Measurements from ENCODE around the gene LRMDA. TPM values are rescaled to one million over a fixed set of nuclear protein-coding genes. Genes with fewer than 3 reads are reported as not detected.

LRMDA gene
- total and polyA plus RNA-seq, 2 of the 8 experiments (the other 6 are each of a cell fraction or from before 2014, with no cell fraction given): 0.86 to 2.8 TPM

DNA sequence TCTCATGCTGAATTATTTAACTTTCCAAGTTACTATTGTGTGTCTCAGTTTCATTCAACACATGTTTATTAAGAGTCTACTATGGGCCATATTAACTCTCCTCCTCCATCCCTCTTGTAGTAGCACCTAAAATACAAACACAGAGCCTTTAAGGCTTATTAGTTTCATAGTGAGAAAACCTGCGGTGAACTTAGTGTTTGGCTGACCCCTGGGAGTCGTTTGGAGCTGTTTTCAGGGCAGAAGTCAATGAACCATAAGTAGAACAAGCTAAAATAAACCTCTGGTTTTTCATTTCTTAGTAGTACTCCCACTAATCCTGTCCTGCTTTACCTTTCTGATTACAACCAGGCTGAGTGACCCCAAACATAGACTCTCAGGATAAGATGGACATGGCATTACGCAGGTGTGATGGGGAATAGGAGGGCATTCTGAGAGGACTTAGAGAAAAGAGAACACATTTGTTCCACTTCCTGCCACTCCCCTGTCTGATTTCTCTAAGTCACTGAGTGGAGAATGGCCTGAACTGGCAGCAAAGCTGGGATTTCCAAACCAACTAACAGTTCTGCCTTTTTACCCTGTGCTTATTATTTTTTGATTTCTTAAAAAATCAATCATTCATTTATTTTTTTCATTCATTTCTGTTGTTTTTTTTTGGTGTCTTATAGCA is 74.5 kb downstream of the LRMDA start:
- WGBS, 2 experiments (ENCODE audit: extremely low coverage in 1 of 2, insufficient coverage in 1 of 2, insufficient read length in 1 of 2, insufficient replicate concordance in 2 of 2, low coverage in 1 of 2, low lambda C conversion rate in 2 of 2, missing lambda C conversion rate in 1 of 2): 69% methylated on average over 3 of the region's 3 CpGs; no CpG with 5 or more reads in 1 of the 2 experiments
- H3K36me3 ChIP-seq (ENCODE audit: control insufficient read depth in 2 of 4, insufficient read depth in 4 of 4, low read length in 3 of 4): no peaks in the 10 kb centered on the region

More for the DNA sequence above, 74.5 kb downstream of the LRMDA start:
- no peak overlapping the region for H2AK5ac ChIP-seq (ENCODE audit: low read depth, low read length)
- H3K79me1 ChIP-seq (ENCODE audit: low read depth, low read length): no peaks in the 10 kb centered on the region
- H3K9me3 ChIP-seq (ENCODE audit: insufficient read depth in 2 of 2, low read depth in 1 of 2, low read length in 1 of 2): no peaks in the 10 kb centered on the region
- peaks cover 0 to 4% (median 0%) of the 10 kb centered on the region in 4 experiments; a peak in 2 of 7 replicates for H3K4me1 ChIP-seq (replicated peaks in 1 of 4; ENCODE audit: control insufficient read depth in 3 of 4, insufficient read depth in 4 of 4, low read length in 3 of 4)
- H3K79me2 ChIP-seq (ENCODE audit: control insufficient read depth in 1 of 2, insufficient read depth in 2 of 2, low read length in 2 of 2): no peaks in the 10 kb centered on the region
- H4K8ac ChIP-seq (ENCODE audit: extremely low read depth, insufficient read depth, low read length): no peak overlapping the region
- no peak overlapping the region for H3K56ac ChIP-seq (replicated peaks; ENCODE audit: insufficient read length, low read depth, low read length)
- no peak overlapping the region for H2BK12ac ChIP-seq (ENCODE audit: low read depth, low read length)
- H3K23me2 ChIP-seq (ENCODE audit: low read depth, low read length): no peaks in the 10 kb centered on the region
- H3K18ac ChIP-seq (ENCODE audit: extremely low read depth, low read length): no peak overlapping the region
- H2BK5ac ChIP-seq (ENCODE audit: low read depth, low read length): no peak overlapping the region
- H4K91ac ChIP-seq (replicated peaks; ENCODE audit: insufficient read length, low read length): no peak overlapping the region
- H3K4me3 ChIP-seq (ENCODE audit: extremely low read depth in 1 of 4, insufficient read depth in 2 of 4, low read depth in 3 of 4, low read length in 4 of 4): no peak overlapping the region
- TF ChIP-seq TAF1 (IDR thresholded peaks at IDR 0.05; ENCODE audit: low read depth, low read length) (no peak), KDM4A (IDR thresholded peaks at IDR 0.05; ENCODE audit: low read depth, low read length, severe bottlenecking) (no peak), ASH2L (IDR thresholded peaks at IDR 0.05; ENCODE audit: low read length) (no peak), SP2 (IDR thresholded peaks at IDR 0.05; ENCODE audit: low read length) (no peak), SIRT6 (IDR thresholded peaks at IDR 0.05; ENCODE audit: low read length) (no peak), EZH2 (IDR thresholded peaks at IDR 0.05; ENCODE audit: low read depth, low read length, severe bottlenecking) (no peak), RFX5 (IDR thresholded peaks at IDR 0.05; ENCODE audit: borderline replicate concordance, low read depth, low read length) (no peak)
- H3K4ac ChIP-seq (replicated peaks; ENCODE audit: insufficient read length, low read depth, low read length): no peak overlapping the region
- no peak overlapping the region for H3K23ac ChIP-seq (ENCODE audit: insufficient read length)
- H2BK15ac ChIP-seq (ENCODE audit: low read length): no peak overlapping the region
- no peak overlapping the region for H3K27ac ChIP-seq (ENCODE audit: low read depth, low read length)
- H4K20me1 ChIP-seq (replicated peaks in 1 of 2; ENCODE audit: control insufficient read depth in 1 of 2, insufficient read depth in 2 of 2, low read length in 2 of 2): no peaks in the 10 kb centered on the region
- FAIRE-seq (no peak), DNase-seq (ENCODE audit: low read depth in 1 of 2, low spot score in 2 of 2) (no peak)
- H2BK120ac ChIP-seq (replicated peaks; ENCODE audit: low read depth, low read length): no peak overlapping the region
- no peak overlapping the region for H2BK20ac ChIP-seq (ENCODE audit: low read length)
- H3K4me2 ChIP-seq (ENCODE audit: insufficient read depth in 1 of 2, low read depth in 2 of 2, low read length in 2 of 2): no peak overlapping the region
- no peak overlapping the region for H2AFZ ChIP-seq (ENCODE audit: low read length)
- H3K14ac ChIP-seq (ENCODE audit: insufficient read length): no peak overlapping the region
- CTCF ChIA-PET (ENCODE audit: partially characterized antibody): interaction anchor here (0.5 to 1.9 kb wide), 3 partner anchors 13 to 1903 kb away, joined by 3 to 4 read pairs (median 4); no protein-coding TSS in a partner anchor
- POLR2A ChIA-PET (ENCODE audit: partially characterized antibody): no interaction called here
- H4K5ac ChIP-seq (ENCODE audit: insufficient read length, low read depth, low read length): no peak overlapping the region
- H3K9ac ChIP-seq (replicated peaks in 1 of 4; ENCODE audit: extremely low read depth in 1 of 4, low read depth in 3 of 4, low read length in 3 of 4): no peak overlapping the region
- no peaks in the 10 kb centered on the region for H3K27me3 ChIP-seq (replicated peaks in 1 of 4; ENCODE audit: control insufficient read depth in 3 of 4, extremely low read depth in 1 of 4, insufficient read depth in 3 of 4, low read length in 3 of 4)
